Spleen (tissue), 11 donors: ENCODE results near the gene SVOP. TPM values are rescaled to one million over a fixed set of nuclear protein-coding genes. Genes with fewer than 3 reads are reported as not detected.

Source experiments
- DNase-seq: peaks from one replicate; pipeline ENCODE4 v3.0.0-alpha.2; 2020
- H3K27ac ChIP-seq, 8 donors: fragments of 200-600 bp; sonication (generic) in 7 of 8; 1 replicate in 4 of 8; 2 replicates in 4 of 8; pipeline versions ENCODE4 v1.5.0 to v1.8.0; 2016 to 2021; ENCODE audit warnings: inconsistent platforms in 4 of 8, mild to moderate bottlenecking in 4 of 8, moderate library complexity in 1 of 8
- H3K27me3 ChIP-seq, 7 donors: fragments of 200-600 bp; sonication (generic) in 6 of 7; replicated peaks in 1 of 7; 1 replicate in 4 of 7; 2 replicates in 3 of 7; pipeline versions ENCODE4 v1.5.0 to v1.8.0; 2016 to 2021; ENCODE audit warnings: inconsistent platforms in 3 of 7, mild to moderate bottlenecking in 1 of 7
- H3K36me3 ChIP-seq, 6 donors: fragments of 200-600 bp; sonication (generic) in 5 of 6; 1 replicate in 4 of 6; 2 replicates in 2 of 6; pipeline versions ENCODE4 v1.5.0 to v1.8.0; 2016 to 2021; ENCODE audit warnings: inconsistent platforms in 2 of 6
- H3K4me1 ChIP-seq, 6 donors: fragments of 200-600 bp; sonication (generic) in 5 of 6; 1 replicate in 3 of 6; 2 replicates in 3 of 6; pipeline versions ENCODE4 v1.5.0 to v1.8.0; 2016 to 2021; ENCODE audit warnings: inconsistent platforms in 3 of 6
- H3K4me3 ChIP-seq, 8 donors: fragments of 200-600 bp; sonication (generic) in 7 of 8; 1 replicate in 4 of 8; 2 replicates in 4 of 8; pipeline versions ENCODE4 v1.5.0 to v1.8.0; 2016 to 2021; ENCODE audit warnings: inconsistent platforms in 4 of 8, mild to moderate bottlenecking in 4 of 8, moderate library complexity in 2 of 8
- H3K9me3 ChIP-seq, 8 donors: fragments of 200-600 bp; sonication (generic) in 7 of 8; 1 replicate in 4 of 8; 2 replicates in 4 of 8; pipeline versions ENCODE4 v1.5.0 to v1.8.0; 2016 to 2021; ENCODE audit warnings: inconsistent platforms in 4 of 8
- POLR2A ChIP-seq, 3 donors: fragments of 450-650 bp; IDR thresholded peaks; one replicate each; pipeline ENCODE4 v1.5.1; 2017; ENCODE audit warnings: antibody characterized with exemption in 3 of 3, mild to moderate bottlenecking in 1 of 3
- POLR2AphosphoS5 ChIP-seq, 3 donors: sonication (generic); formaldehyde crosslinking; IDR thresholded peaks; one replicate each; pipeline ENCODE4 v1.5.1; 2017; ENCODE audit warnings: antibody characterized with exemption in 3 of 3
- WGBS, 5 donors: extraction: QIAGEN DNeasy Blood & Tissue Kit in 3 of 5; methylation state at CpG; one replicate each; pipeline versions ENCODE4 v1.1.5 to v1.1.7; 2013 to 2018; 5-methylcytosine and 5-hydroxymethylcytosine counted together
- intact Hi-C: fragments of 100-400 bp; cut with DNase I; formaldehyde crosslinking; loops from one replicate; pipeline ENCODE4 v1.15.0; 2023; ENCODE audit warnings: low total_unique reads
- polyA plus RNA-seq, 3 donors: library from polyadenylated mRNA; stranded (reverse); fragments of 200-250 nt; gene quantifications; one replicate each; pipeline ENCODE4 v1.2.1, GENCODE V29; 2013
- total RNA-seq, 7 donors: library from RNA; depleted of rRNA in 3 of 7; stranded (reverse); fragments of >200 nt in 3 of 7; fragmentation: NEBNext Ultra II Directional in 4 of 7; extraction: Animal tissue kit (Norgen Biotek cat#: 25700) in 4 of 7; gene quantifications; one replicate each; pipeline versions ENCODE4 v1.1.0 to v1.2.1, GENCODE V29; 2016 to 2021
- TF ChIP-seq, protein P1 (sequence below), 11 experiments: fragments of 200-600 bp in 7 of 11; fragments of 450-650 bp in 4 of 11; sonication (generic) in 4 of 11; IDR thresholded peaks in 8 of 11; conservative IDR thresholded peaks in 3 of 11; 1 replicate in 7 of 11; 2 replicates in 4 of 11; pipeline versions ENCODE4 v1.4.0 to v1.8.0; 2016 to 2021; ENCODE audit warnings: antibody characterized with exemption in 11 of 11, inconsistent platforms in 4 of 11, mild to moderate bottlenecking in 1 of 11
- donor health status: healthy with polysubstance abuse.
- donor health status: DM: no; HTN: no; CAD: no; lungs with moderate emphysema.
- donor health status: DM: no; HTN: no; CAD: no.
- donor health status: Bipolar disorder and iron deficiency.
- donor health status: healthy.
- donor health status: DM: no; HTN: no; CAD: no.
- donor health status: DM: yes; HTN: yes; CAD: no.

The SVOP gene
- total and polyA plus RNA-seq, 10 donors = not detected

DNA sequence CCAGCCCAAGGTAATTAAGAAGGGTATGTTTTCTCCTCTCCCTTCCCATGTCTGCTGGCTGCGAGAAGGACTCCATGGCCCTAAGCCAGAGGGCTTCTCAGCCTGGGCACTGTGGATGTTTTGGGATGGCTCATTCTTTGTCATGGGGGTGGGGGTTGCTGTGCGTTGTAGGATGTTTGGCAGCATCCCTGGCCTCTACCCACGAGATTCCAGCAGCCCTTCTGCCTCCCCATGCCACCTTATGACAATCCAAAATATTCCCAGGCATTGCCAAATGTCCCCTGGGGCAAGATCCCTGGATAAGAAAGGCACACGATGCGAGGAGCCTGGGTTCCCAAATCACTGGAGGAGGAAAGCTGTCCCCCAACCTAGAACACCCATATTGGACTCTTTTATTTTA is 104.5 kb downstream of the SVOP start:
- Histone ChIP-seq H3K27me3 (no peaks in the 10 kb centered on the region), H3K4me1 (peaks cover 0 to 11% (median 0%) of the 10 kb centered on the region in 6 donors), H3K27ac (no peak overlapping the region), H3K36me3 (no peaks in the 10 kb centered on the region), H3K9me3 (peaks cover 0 to 10% (median 6%) of the 10 kb centered on the region in 8 donors), H3K4me3 (no peak overlapping the region)
- WGBS, 5 donors = 66 to 85% (median 76%) methylated on average over 5 of the region's 5 CpGs
- DNase-seq = peak; percentile 34
- intact Hi-C loops = no loop called here
- TF ChIP-seq, protein P1, sequence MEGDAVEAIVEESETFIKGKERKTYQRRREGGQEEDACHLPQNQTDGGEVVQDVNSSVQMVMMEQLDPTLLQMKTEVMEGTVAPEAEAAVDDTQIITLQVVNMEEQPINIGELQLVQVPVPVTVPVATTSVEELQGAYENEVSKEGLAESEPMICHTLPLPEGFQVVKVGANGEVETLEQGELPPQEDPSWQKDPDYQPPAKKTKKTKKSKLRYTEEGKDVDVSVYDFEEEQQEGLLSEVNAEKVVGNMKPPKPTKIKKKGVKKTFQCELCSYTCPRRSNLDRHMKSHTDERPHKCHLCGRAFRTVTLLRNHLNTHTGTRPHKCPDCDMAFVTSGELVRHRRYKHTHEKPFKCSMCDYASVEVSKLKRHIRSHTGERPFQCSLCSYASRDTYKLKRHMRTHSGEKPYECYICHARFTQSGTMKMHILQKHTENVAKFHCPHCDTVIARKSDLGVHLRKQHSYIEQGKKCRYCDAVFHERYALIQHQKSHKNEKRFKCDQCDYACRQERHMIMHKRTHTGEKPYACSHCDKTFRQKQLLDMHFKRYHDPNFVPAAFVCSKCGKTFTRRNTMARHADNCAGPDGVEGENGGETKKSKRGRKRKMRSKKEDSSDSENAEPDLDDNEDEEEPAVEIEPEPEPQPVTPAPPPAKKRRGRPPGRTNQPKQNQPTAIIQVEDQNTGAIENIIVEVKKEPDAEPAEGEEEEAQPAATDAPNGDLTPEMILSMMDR (IDR thresholded peaks at IDR 0.05 in 8 of 11, conservative IDR thresholded peaks at IDR 0.05 in 3 of 11) = no peak
- TF ChIP-seq POLR2AphosphoS5 (IDR thresholded peaks at IDR 0.05) = no peak
- TF ChIP-seq POLR2A (IDR thresholded peaks at IDR 0.05) = no peak

DNA sequence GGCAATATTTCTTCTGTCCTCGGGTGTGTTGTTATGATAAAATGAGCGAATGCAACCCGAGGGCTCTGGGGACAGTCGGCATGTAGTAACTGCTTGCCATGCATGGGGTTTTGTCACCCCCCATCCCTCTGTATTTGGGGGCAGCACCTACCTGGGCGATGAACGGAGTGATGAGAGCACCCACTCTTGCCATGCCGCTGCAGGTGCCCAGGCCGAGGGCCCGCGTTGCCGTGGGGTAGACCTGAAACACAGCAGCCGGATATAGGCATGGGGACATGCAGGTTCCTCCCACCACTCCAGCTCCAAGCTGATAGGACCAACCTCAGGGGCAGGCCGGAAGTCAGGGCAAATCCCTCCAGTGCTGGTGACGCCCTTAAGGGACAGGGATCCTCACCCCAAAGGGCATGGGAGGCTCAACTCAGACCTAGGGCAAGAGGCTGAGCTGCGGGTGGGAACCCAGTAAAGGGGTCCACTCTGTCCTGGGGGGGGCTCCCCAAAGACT is 105.2 kb downstream of the SVOP start:
- no peaks in the 10 kb centered on the region for H3K27me3 ChIP-seq
- peaks cover 0 to 10% (median 6%) of the 10 kb centered on the region in 8 donors for H3K9me3 ChIP-seq
- TF ChIP-seq POLR2A (IDR thresholded peaks at IDR 0.05) (no peak), POLR2AphosphoS5 (IDR thresholded peaks at IDR 0.05) (no peak)
- TF ChIP-seq, protein P1 (IDR thresholded peaks at IDR 0.05 in 8 of 11, conservative IDR thresholded peaks at IDR 0.05 in 3 of 11) = no peak
- WGBS, 5 donors = 85 to 89% (median 88%) methylated on average over 12 to 15 of the region's 15 CpGs
- peak; percentile 41 for DNase-seq
- no peak overlapping the region for H3K27ac ChIP-seq
- intact Hi-C loops = no loop called here
- no peaks in the 10 kb centered on the region for H3K36me3 ChIP-seq
- no peak overlapping the region for H3K4me3 ChIP-seq
- peaks cover 0 to 11% (median 0%) of the 10 kb centered on the region in 6 donors for H3K4me1 ChIP-seq

DNA sequence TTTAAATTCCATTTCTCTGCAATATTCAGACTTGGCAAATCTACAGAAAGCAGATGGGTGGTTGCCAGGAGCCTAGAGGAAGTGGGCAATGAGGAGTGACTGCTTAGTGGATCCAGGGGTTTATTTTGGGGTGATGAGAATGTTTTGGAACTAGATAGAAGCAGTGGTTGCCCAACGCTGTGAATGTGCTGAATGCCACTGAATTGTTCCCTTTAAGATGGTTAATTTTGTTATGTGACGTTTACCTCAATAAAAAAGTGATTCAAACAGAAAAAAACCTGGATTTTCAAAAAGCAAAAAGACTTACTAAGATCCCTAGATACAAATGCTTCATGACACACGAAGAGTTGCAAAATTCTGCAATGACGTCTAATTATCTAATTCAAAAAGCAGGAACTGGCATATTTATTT is 106.7 kb downstream of the SVOP start:
- Histone ChIP-seq H3K27me3 (no peaks in the 10 kb centered on the region), H3K4me1 (peaks cover 0 to 11% (median 0%) of the 10 kb centered on the region in 6 donors), H3K36me3 (no peaks in the 10 kb centered on the region), H3K9me3 (no peaks in the 10 kb centered on the region), H3K27ac (peak overlapping the region in 5 of 8 donors; percentile 15 to 60 (median 30)), H3K4me3 (no peak overlapping the region)
- 10 to 26% (median 16%) methylated on average over 4 of the region's 4 CpGs for WGBS, 5 donors
- intact Hi-C loops = no loop called here
- TF ChIP-seq POLR2A (IDR thresholded peaks at IDR 0.05) (no peak), POLR2AphosphoS5 (IDR thresholded peaks at IDR 0.05) (peak in 1 of 3 donors; percentile 9)
- TF ChIP-seq, protein P1 (IDR thresholded peaks at IDR 0.05 in 8 of 11, conservative IDR thresholded peaks at IDR 0.05 in 3 of 11) = no peak
- no peak for DNase-seq

DNA sequence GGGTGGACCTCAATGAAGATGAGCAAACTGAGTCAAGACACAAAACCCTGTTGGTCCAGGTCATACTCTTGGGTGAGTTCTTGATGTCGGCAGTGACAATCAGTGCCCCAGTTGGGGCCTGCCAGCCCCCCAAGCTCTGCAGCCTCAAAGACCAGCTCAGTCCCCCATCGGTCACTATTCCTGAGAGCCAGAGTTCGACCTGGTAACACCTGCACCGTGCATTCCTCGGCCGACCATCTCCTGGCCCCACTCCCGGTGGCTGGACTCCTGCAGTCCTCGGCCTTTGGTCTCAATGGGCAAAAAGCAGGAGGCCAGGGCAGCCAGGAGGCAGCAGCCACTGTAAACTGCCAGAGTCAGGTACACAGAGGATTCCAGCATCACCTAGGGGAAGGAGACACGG is 108.5 kb downstream of the SVOP start:
- 91 to 96% (median 95%) methylated on average over 8 to 9 of the region's 9 CpGs for WGBS, 5 donors
- Histone ChIP-seq H3K4me1 (peaks cover 0 to 11% (median 0%) of the 10 kb centered on the region in 6 donors), H3K9me3 (no peaks in the 10 kb centered on the region), H3K27me3 (no peaks in the 10 kb centered on the region), H3K27ac (no peak overlapping the region), H3K36me3 (no peaks in the 10 kb centered on the region), H3K4me3 (no peak overlapping the region)
- DNase-seq = peak; percentile 65
- TF ChIP-seq POLR2A (IDR thresholded peaks at IDR 0.05) (no peak), POLR2AphosphoS5 (IDR thresholded peaks at IDR 0.05) (no peak)
- TF ChIP-seq, protein P1 (IDR thresholded peaks at IDR 0.05 in 8 of 11, conservative IDR thresholded peaks at IDR 0.05 in 3 of 11) = no peak
- intact Hi-C loops = no loop called here
